HEK293T (cell line): ENCODE results near the gene ZMAT3.

Experiments used
- ARNT ChIP-seq: fragments of 450-650 bp; IDR thresholded peaks from 2 replicates; pipeline ENCODE4 v1.6.1; 2017; ENCODE audit warnings: mild to moderate bottlenecking
- BHLHE40 ChIP-seq: fragments of 450-650 bp; IDR thresholded peaks from 2 replicates; pipeline ENCODE4 v1.6.1; 2016; ENCODE audit warnings: mild to moderate bottlenecking, moderate library complexity, borderline replicate concordance
- ELF4 ChIP-seq: fragments of 450-650 bp; IDR thresholded peaks from 2 replicates; pipeline ENCODE4 v1.6.1; 2017; ENCODE audit warnings: antibody characterized with exemption
- FOXA1 ChIP-seq: fragments of 450-650 bp; IDR thresholded peaks from 2 replicates; pipeline ENCODE4 v1.6.1; 2016; ENCODE audit warnings: mild to moderate bottlenecking
- FOXK2 ChIP-seq: fragments of 450-650 bp; IDR thresholded peaks from 2 replicates; pipeline ENCODE4 v1.6.1; 2016; ENCODE audit warnings: mild to moderate bottlenecking
- FOXM1 ChIP-seq: fragments of 450-650 bp; IDR thresholded peaks from 2 replicates; pipeline ENCODE4 v1.6.1; 2017; ENCODE audit warnings: mild to moderate bottlenecking, borderline replicate concordance
- L3MBTL2 ChIP-seq: fragments of 450-650 bp; conservative IDR thresholded peaks from 2 replicates; pipeline ENCODE4 v1.6.1; 2016; ENCODE audit warnings: mild to moderate bottlenecking
- LEF1 ChIP-seq: fragments of 450-650 bp; IDR thresholded peaks from 2 replicates; pipeline ENCODE4 v1.6.1; 2017; ENCODE audit warnings: mild to moderate bottlenecking, borderline replicate concordance
- NFRKB ChIP-seq: fragments of 450-650 bp; IDR thresholded peaks from 2 replicates; pipeline ENCODE4 v1.6.1; 2016; ENCODE audit warnings: mild to moderate bottlenecking, moderate library complexity
- SP1 ChIP-seq: fragments of 450-650 bp; IDR thresholded peaks from 2 replicates; pipeline ENCODE4 v1.6.1; 2017
- TARDBP ChIP-seq: fragments of 450-650 bp; IDR thresholded peaks from 2 replicates; pipeline ENCODE4 v1.6.1; 2016
- ZNF384 ChIP-seq: fragments of 450-650 bp; IDR thresholded peaks from 2 replicates; pipeline ENCODE4 v1.6.1; 2016

- no peak for TF ChIP-seq SP1
- TF ChIP-seq FOXK2, result no peak
- no peak for TF ChIP-seq BHLHE40
- TF ChIP-seq NFRKB, result no peak
- TF ChIP-seq ARNT, result no peak
- TF ChIP-seq ZNF384, result no peak
- no peak for TF ChIP-seq FOXM1
- TF ChIP-seq FOXA1, result no peak
- no peak for TF ChIP-seq L3MBTL2
- TF ChIP-seq TARDBP, result no peak
- no peak for TF ChIP-seq ELF4
- TF ChIP-seq LEF1, result no peak
These were observed 634 bp downstream of the ZMAT3 start for GRCh38 chr3:179071027-179071322.
